Endometrial microvascular endothelial cells (primary cell): Measurements from ENCODE around the gene ELOVL5. TPM values are rescaled to one million over a fixed set of nuclear protein-coding genes. Genes with fewer than 3 reads are reported as not detected.

Source experiments
- in situ Hi-C: cut with HindIII; loops from 2 replicates; pipeline ENCODE4 v1.10.0; 2017; ENCODE audit warnings: low sequenced_read_pairs, low pct_unique_long_range_greater_than_20kb; ENCODE audit errors: inconsistent ontology term
- total RNA-seq: library from RNA; depleted of rRNA; stranded (reverse); fragments of >200 nt; gene quantifications from one replicate; pipeline ENCODE4 v1.2.3, GENCODE V29; 2015; ENCODE audit errors: inconsistent ontology term

Gene ELOVL5
- total RNA-seq, 1 donor from 2014 or later: 94.4 TPM

DNA sequence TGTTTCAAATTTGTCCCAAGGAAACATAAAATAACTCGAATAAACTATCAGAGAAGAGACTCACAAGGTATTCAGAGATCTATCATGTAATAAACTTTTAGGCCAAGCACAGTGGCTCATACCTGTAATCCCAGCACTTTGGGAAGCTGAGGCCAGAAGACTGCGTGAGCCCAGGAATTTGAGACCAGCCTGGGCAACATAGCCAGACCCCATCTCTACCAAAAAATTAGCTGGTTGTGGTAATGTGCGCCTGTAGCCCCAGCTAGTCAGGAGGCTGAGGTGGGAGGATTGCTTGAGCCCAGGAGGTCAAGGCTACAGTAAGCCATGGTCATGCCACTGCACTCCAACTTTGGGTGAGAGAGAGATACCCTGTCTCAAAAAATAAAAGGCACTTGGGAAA is 120.9 kb downstream of the ELOVL5 start:
- in situ Hi-C loops: no loop called here

- in situ Hi-C loops: no loop called here
These were observed 128.1 kb downstream of the ELOVL5 start for GRCh38 chr6:53220605-53221004.

Other genes starting within 250 kb of the ELOVL5 start
- gene GCM1, start 200.1 kb downstream of the ELOVL5 start, total RNA-seq: not detected
- gene GCLC, start 196.2 kb upstream of the ELOVL5 start, total RNA-seq: 25.9 TPM